ENCODE measurements around the gene AFF2.

GRCh38 chrX:148522006-148522405 is 21.6 kb downstream of the AFF2 start:
- no peak for TF ChIP-seq CTCF (IDR thresholded peaks at IDR 0.05 in 4 of 5, conservative IDR thresholded peaks at IDR 0.05 in 1 of 5)
- no peak for TF ChIP-seq POLR2A (IDR thresholded peaks at IDR 0.05)
